SK-N-SH (cell line): Measurements from ENCODE around the gene UCKL1. TPM values are rescaled to one million over a fixed set of nuclear protein-coding genes. Genes with fewer than 3 reads are reported as not detected.

Experiments
- CTCF ChIA-PET: fragments of 300-600, 350-600 bp; formaldehyde crosslinking; extraction: SDS; loops from one replicate; lab custom pipeline; 2021; lab: Yijun Ruan, JAX
- POLR2A ChIA-PET: fragments of 350-600 bp; sonication (Branson Sonifier 250); formaldehyde crosslinking; extraction: SDS; loops from one replicate; lab custom pipeline; 2020; ENCODE audit warnings: antibody characterized with exemption, inconsistent platforms; lab: Yijun Ruan, JAX
- DNase-seq: peaks from one replicate; pipeline ENCODE4 v3.0.0; 2012
- H2AFZ ChIP-seq: fragments of 200-600 bp; sonication (generic); 2 replicates; pipeline ENCODE4 v1.8.1; 2016; ENCODE audit warnings: antibody characterized with exemption, mild to moderate bottlenecking, low read depth
- H3F3A ChIP-seq: fragments of 200-600 bp; sonication (generic); replicated peaks from 2 replicates; pipeline ENCODE3; 2016; ENCODE audit warnings: antibody characterized with exemption, mild to moderate bottlenecking; ENCODE audit not compliant: insufficient read depth
- H3K27ac ChIP-seq, 2 experiments: fragments of 200-500 bp in 1 of 2; fragments of 200-600 bp in 1 of 2; sonication (Bioruptor generic) in 1 of 2; sonication (generic), shearing (Covaris generic) in 1 of 2; 2 replicates each; pipeline versions ENCODE4 v1.5.1 to v1.6.1; 2014 to 2016; ENCODE audit warnings: low read depth in 2 of 2, inconsistent platforms in 1 of 2, low read length in 1 of 2, mild to moderate bottlenecking in 1 of 2, mixed read lengths in 1 of 2
- H3K27me3 ChIP-seq: fragments of 200-600 bp; sonication (generic), shearing (Covaris generic); 2 replicates; pipeline ENCODE4 v1.6.1; 2016; ENCODE audit warnings: mixed run types; ENCODE audit not compliant: insufficient read depth
- H3K36me3 ChIP-seq, 2 experiments: fragments of 200-500 bp in 1 of 2; fragments of 200-600 bp in 1 of 2; sonication (Bioruptor generic) in 1 of 2; sonication (generic) in 1 of 2; replicated peaks in 1 of 2; 2 replicates each; pipeline versions ENCODE3 to v1.5.1; 2014 to 2016; ENCODE audit warnings: low read length in 1 of 2, mild to moderate bottlenecking in 1 of 2; ENCODE audit not compliant: insufficient read depth in 2 of 2, control insufficient read depth in 1 of 2
- H3K4me1 ChIP-seq, 2 experiments: fragments of 200-500 bp in 1 of 2; fragments of 200-600 bp in 1 of 2; sonication (Bioruptor generic) in 1 of 2; sonication (generic), shearing (Covaris generic) in 1 of 2; 2 replicates each; pipeline versions ENCODE4 v1.5.1 to v1.6.1; 2014 to 2016; ENCODE audit warnings: low read depth in 1 of 2, low read length in 1 of 2, mixed run types in 1 of 2; ENCODE audit not compliant: insufficient read depth in 2 of 2, control insufficient read depth in 1 of 2
- H3K4me2 ChIP-seq: fragments of 200-600 bp; sonication (generic), shearing (Covaris generic); 2 replicates; pipeline ENCODE4 v1.6.1; 2017; ENCODE audit warnings: mixed run types
- H3K4me3 ChIP-seq, 2 experiments: fragments of 200-500 bp in 1 of 2; fragments of 200-600 bp in 1 of 2; sonication (Bioruptor generic) in 1 of 2; sonication (generic), shearing (Covaris generic) in 1 of 2; 2 replicates each; pipeline versions ENCODE4 v1.5.1 to v1.8.1; 2014 to 2016; ENCODE audit warnings: low read depth in 2 of 2, inconsistent platforms in 1 of 2, low read length in 1 of 2, mild to moderate bottlenecking in 1 of 2, mixed read lengths in 1 of 2, moderate library complexity in 1 of 2
- H3K79me2 ChIP-seq: fragments of 200-600 bp; sonication (generic); 2 replicates; pipeline ENCODE4 v1.8.1; 2017; ENCODE audit warnings: mild to moderate bottlenecking; ENCODE audit not compliant: insufficient read depth
- H3K9ac ChIP-seq: fragments of 200-600 bp; sonication (generic); 2 replicates; pipeline ENCODE4 v1.6.1; 2017; ENCODE audit warnings: mixed run types
- H3K9me2 ChIP-seq: fragments of 200-600 bp; sonication (generic); 2 replicates; pipeline ENCODE4 v1.6.1; 2017; ENCODE audit warnings: mixed run types
- H3K9me3 ChIP-seq: fragments of 200-600 bp; sonication (generic); 2 replicates; pipeline ENCODE4 v1.6.1; 2017; ENCODE audit warnings: mixed run types, mild to moderate bottlenecking, moderate library complexity
- H4K20me1 ChIP-seq: fragments of 200-600 bp; sonication (generic); 2 replicates; pipeline ENCODE4 v1.6.1; 2017; ENCODE audit warnings: mild to moderate bottlenecking, mixed run types; ENCODE audit not compliant: insufficient read depth
- CHD2 ChIP-seq: fragments of 150-350 bp; IDR thresholded peaks from 2 replicates; pipeline ENCODE4 v1.6.1; 2018; ENCODE audit warnings: low read length; ENCODE audit not compliant: partially characterized antibody
- CTCF ChIP-seq: fragments of 200-600 bp; sonication (generic); IDR thresholded peaks from 2 replicates; pipeline ENCODE4 v1.6.1; 2017; ENCODE audit warnings: antibody characterized with exemption, mild to moderate bottlenecking, moderate library complexity
- EZH2phosphoT487 ChIP-seq: fragments of 200-600 bp; sonication (generic); IDR thresholded peaks from 2 replicates; pipeline ENCODE4 v1.6.1; 2017; ENCODE audit warnings: low read depth, mixed run types, mild to moderate bottlenecking, antibody characterized with exemption, moderate library complexity, borderline replicate concordance
- FOXJ3 ChIP-seq: sonication (generic); formaldehyde crosslinking; IDR thresholded peaks from 2 replicates; pipeline ENCODE4 v1.5.1; 2020; ENCODE audit warnings: mild to moderate bottlenecking, missing genetic modification reagents
- FOXM1 ChIP-seq: IDR thresholded peaks from 2 replicates; pipeline ENCODE4 v1.4.0; 2012; ENCODE audit warnings: low read depth, mild to moderate bottlenecking
- IRF3 ChIP-seq: fragments of 150-350 bp; IDR thresholded peaks from 2 replicates; pipeline ENCODE4 v1.6.1; 2016; ENCODE audit warnings: mild to moderate bottlenecking, low read depth, low read length
- JUND ChIP-seq: IDR thresholded peaks from 2 replicates; pipeline ENCODE4 v1.4.0; 2012
- MXI1 ChIP-seq: IDR thresholded peaks from 2 replicates; pipeline ENCODE4 v1.6.1; 2012; ENCODE audit warnings: mild to moderate bottlenecking, low read depth, low read length, improper control_type of control experiment
- NFIC ChIP-seq: IDR thresholded peaks from 2 replicates; pipeline ENCODE4 v1.4.0; 2012; ENCODE audit warnings: borderline replicate concordance
- RAD21 ChIP-seq: IDR thresholded peaks from 2 replicates; pipeline ENCODE4 v1.6.1; 2012; ENCODE audit warnings: mild to moderate bottlenecking, low read length
- RCOR1 ChIP-seq: fragments of 150-350 bp; IDR thresholded peaks from 2 replicates; pipeline ENCODE4 v1.6.1; 2017; ENCODE audit warnings: antibody characterized with exemption, low read length
- SMC3 ChIP-seq: IDR thresholded peaks from 2 replicates; pipeline ENCODE4 v1.6.1; 2012; ENCODE audit warnings: low read depth, low read length, improper control_type of control experiment
- TEAD4 ChIP-seq: IDR thresholded peaks from 2 replicates; pipeline ENCODE4 v1.4.0; 2012; ENCODE audit warnings: mild to moderate bottlenecking, borderline replicate concordance; ENCODE audit not compliant: insufficient read depth
- USF1 ChIP-seq: IDR thresholded peaks from 2 replicates; pipeline ENCODE4 v1.4.0; 2012; ENCODE audit warnings: low read depth, borderline replicate concordance
- YY1 ChIP-seq: IDR thresholded peaks from 2 replicates; pipeline ENCODE4 v1.4.0; 2012; ENCODE audit warnings: low read depth, mild to moderate bottlenecking
- ZBTB33 ChIP-seq: IDR thresholded peaks from 2 replicates; pipeline ENCODE4 v1.4.0; 2012; ENCODE audit warnings: low read depth, borderline replicate concordance
- WGBS: methylation state at CpG from one replicate; pipeline ENCODE4 v1.1.6; 2017; ENCODE audit warnings: low lambda C conversion rate; 5-methylcytosine and 5-hydroxymethylcytosine counted together
- polyA plus RNA-seq, 3 experiments: library from polyadenylated mRNA; depleted of rRNA; stranded (reverse); fragments of >200 nt; gene quantifications; 2 replicates each; pipeline ENCODE4 v1.2.3, GENCODE V29; 2012

Gene UCKL1
- polyA plus RNA-seq, 1 of the 3 experiments (the other 2 are of a cell fraction), result 71.6 TPM

- Histone ChIP-seq H3K4me1 (peaks cover 7 to 17% of the 10 kb centered on the region in 2 experiments; a peak in 2 of 4 replicates), H2AFZ (no peak overlapping the region), H4K20me1 (no peaks in the 10 kb centered on the region), H3F3A (no peaks in the 10 kb centered on the region), H3K4me2 (peak overlapping the region; percentile 95), H3K79me2 (peaks cover 15% of the 10 kb centered on the region), H3K4me3 (peak overlapping the region; percentile 77 to 81), H3K27ac (peak overlapping the region; percentile 27 to 60; a peak in 3 of 4 replicates), H3K9me3 (no peaks in the 10 kb centered on the region), H3K27me3 (no peaks in the 10 kb centered on the region), H3K36me3 (peaks cover 0 to 28% of the 10 kb centered on the region in 2 experiments), H3K9me2 (no peaks in the 10 kb centered on the region), H3K9ac (peak overlapping the region; percentile 83)
- DNase-seq, result peak; percentile 86
- no peak for TF ChIP-seq IRF3
- no peak for TF ChIP-seq MXI1
- TF ChIP-seq ZBTB33, result no peak
- no peak for TF ChIP-seq RCOR1
- TF ChIP-seq JUND, result no peak
- CTCF ChIA-PET, result no interaction called here
- 7% methylated on average over 17 of the region's 70 CpGs for WGBS
- POLR2A ChIA-PET, result no interaction called here
Measured at GRCh38 chr20:63968928-63969760, 12.9 kb upstream of the UCKL1 start.

GRCh38 chr20:63968136-63968927 is 12.1 kb upstream of the UCKL1 start:
- H3K27ac ChIP-seq, result peak overlapping the region in 1 of 2 experiments; percentile 27; a peak in 2 of 4 replicates
- peaks cover 7 to 16% of the 10 kb centered on the region in 2 experiments; a peak in 2 of 4 replicates for H3K4me1 ChIP-seq
- H4K20me1 ChIP-seq, result no peaks in the 10 kb centered on the region
- POLR2A ChIA-PET, result no interaction called here
- peak overlapping the region; percentile 83 for H3K9ac ChIP-seq
- peaks cover 0 to 36% of the 10 kb centered on the region in 2 experiments for H3K36me3 ChIP-seq
- WGBS, result 84% methylated on average over 9 of the region's 14 CpGs
- no peaks in the 10 kb centered on the region for H3F3A ChIP-seq
- CTCF ChIA-PET, result no interaction called here
- no peak overlapping the region for H2AFZ ChIP-seq
- no peaks in the 10 kb centered on the region for H3K27me3 ChIP-seq
- peak overlapping the region; percentile 95 for H3K4me2 ChIP-seq
- no peaks in the 10 kb centered on the region for H3K9me2 ChIP-seq
- H3K79me2 ChIP-seq, result peaks cover 15% of the 10 kb centered on the region
- peak overlapping the region; percentile 77 to 81 for H3K4me3 ChIP-seq
- H3K9me3 ChIP-seq, result no peaks in the 10 kb centered on the region
- no peak for DNase-seq
- TF ChIP-seq RAD21 (no peak), SMC3 (no peak), TEAD4 (no peak), CTCF (no peak), FOXM1 (no peak), YY1 (no peak), NFIC (no peak), CHD2 (no peak), ZBTB33 (no peak), EZH2phosphoT487 (no peak), FOXJ3 (CRISPR knock-in tag) (no peak), USF1 (no peak)
